ENCODE data around the gene FSHR.

FSHR gene, protein sequence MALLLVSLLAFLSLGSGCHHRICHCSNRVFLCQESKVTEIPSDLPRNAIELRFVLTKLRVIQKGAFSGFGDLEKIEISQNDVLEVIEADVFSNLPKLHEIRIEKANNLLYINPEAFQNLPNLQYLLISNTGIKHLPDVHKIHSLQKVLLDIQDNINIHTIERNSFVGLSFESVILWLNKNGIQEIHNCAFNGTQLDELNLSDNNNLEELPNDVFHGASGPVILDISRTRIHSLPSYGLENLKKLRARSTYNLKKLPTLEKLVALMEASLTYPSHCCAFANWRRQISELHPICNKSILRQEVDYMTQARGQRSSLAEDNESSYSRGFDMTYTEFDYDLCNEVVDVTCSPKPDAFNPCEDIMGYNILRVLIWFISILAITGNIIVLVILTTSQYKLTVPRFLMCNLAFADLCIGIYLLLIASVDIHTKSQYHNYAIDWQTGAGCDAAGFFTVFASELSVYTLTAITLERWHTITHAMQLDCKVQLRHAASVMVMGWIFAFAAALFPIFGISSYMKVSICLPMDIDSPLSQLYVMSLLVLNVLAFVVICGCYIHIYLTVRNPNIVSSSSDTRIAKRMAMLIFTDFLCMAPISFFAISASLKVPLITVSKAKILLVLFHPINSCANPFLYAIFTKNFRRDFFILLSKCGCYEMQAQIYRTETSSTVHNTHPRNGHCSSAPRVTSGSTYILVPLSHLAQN

DNA sequence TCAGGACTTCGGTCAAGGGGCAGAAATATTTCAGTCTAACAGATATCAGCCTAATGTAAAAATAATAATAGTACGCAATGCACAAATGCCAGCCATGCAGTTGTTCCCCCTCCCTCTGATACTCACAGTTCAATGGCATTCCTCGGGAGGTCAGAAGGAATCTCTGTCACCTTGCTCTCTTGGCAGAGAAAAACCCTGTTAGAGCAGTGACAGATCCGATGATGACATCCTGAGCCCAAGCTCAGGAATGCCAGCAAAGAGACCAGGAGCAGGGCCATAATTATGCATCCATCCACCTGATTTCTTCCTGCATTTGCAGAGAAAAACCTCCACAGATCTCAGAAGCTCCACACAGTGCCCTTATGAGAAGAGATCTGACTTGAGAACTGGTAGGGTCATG is at the start of gene FSHR:
Gene FSHR, minus strand, starts transcription at position 376 of the 400 bp plus-strand sequence. Its CDS starts 98 bp downstream, at position 278.
- DNase-seq (ENCODE audit: low read depth), result no peak

DNA sequence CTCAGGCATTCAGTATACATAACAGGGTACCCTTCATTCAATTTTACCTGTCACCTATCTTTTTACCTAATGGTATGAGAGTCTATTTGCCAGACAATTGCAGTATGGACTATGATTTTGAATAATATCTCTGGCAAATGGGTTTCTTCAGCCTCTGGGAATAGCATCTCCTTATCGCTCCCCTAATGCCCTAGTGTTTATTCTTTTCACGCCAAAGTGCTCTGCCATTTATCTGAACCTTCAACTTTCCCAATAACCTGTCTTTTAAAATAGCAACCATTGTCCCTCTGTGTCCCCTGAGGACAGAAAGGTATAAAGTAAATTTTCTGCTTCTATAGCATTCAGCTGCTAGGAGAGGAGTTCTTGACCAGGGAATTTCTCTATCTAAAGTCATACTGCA is 45.0 kb upstream of the FSHR start:
- DNase-seq (ENCODE audit: low read depth), result no peak

DNA sequence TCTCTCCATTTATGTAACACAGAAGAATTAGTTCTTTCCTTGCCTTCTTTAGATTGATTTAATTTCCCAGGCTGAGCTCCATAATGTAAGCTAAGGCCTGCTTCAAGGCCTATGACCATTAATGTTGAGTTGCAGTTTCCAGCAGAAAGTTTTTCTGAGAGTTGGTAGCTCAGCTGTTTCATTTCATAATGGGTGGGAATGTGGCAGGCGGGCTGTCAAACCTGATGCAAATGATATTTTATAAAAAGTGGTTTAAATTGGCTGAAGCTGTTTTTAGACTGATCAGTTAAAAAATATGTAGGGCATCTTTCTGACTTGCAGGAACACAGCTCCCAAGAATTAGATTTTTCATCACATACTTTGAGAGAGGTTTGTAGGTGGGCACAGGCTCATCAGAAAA is 40.4 kb upstream of the FSHR start:
- DNase-seq (ENCODE audit: low read depth), result no peak

DNA sequence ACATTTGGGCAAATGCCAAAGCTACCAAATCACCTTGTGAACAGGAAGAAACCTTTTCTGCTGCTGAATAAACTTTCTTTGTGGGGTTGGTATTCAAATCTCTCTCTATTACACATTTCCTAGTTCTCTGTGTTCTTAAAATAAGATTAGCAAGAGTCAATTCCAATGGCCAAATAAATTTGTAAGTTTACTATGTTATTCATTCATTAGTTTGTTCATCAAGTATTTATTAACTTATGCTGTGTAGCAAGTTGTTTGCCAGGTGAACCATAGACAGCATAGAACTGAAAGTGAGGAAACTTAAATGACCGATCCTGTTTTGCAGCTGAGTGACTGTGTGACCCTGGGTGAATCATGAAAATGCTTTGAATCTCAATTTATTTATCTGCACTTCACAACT is 37.7 kb upstream of the FSHR start:
- no peak for DNase-seq (ENCODE audit: low read depth)

DNA sequence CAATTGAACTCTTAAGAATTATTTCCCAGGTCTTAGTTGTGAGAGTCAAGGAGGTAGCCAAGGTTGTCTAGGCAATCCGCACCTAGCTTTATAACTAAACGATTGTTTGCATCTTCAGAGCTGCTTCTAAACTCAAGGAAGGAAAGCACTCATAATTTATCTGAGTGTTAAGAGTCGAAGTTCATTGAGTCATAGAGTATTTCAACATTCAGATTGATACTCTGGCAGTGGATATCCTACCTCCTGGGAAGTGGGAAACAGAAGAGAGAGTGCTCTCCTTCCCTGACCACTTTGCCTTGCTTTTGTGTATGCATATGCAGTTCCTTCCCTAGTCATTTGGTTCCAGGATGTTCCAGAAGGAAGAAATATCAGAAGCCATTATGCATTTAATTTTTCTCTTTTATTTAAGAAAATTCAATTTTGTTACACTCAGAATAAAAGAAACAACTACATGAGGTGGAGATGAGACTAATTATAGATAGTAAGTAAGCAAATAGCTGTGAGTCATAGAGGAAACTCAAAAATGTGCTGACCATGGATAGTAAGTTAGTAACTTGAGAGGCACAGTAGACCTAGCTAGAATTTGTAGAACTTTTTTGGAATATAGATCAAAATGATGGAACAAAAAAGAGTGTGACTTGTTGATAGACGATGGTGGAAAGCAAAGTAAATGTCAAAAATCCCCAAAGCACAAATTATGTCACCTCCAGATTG is 35.4 kb upstream of the FSHR start:
- DNase-seq (ENCODE audit: low read depth), result no peak

DNA sequence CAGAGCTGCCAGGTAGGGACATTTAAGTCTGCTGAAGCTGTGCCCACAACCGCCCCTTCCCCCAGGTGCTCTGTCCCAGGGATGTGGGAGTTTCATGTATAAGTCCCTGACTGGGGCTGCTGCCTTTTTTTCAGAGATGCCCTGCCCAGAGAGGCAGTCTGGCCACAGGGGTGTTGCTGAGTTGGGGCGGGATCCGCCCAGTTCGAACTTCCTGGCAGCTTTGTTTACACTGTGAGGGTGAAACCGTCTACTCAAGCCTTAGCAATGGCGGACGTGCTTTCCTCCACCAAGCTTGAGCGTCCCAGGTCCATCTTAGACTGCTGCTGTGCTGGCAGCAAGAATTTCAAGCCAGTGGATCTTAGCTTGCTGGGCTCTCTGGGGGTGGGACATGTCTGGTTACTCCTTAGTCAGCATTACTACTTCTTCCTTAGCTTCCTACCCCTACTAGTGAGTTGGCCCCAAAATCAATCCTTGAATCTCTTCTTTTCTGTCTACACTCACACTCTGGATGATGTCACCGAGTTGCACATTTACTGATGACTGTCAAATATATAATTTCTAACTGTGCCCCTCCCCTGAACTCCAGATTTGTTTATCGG is 31.8 kb upstream of the FSHR start:
- DNase-seq (ENCODE audit: low read depth), result no peak

DNA sequence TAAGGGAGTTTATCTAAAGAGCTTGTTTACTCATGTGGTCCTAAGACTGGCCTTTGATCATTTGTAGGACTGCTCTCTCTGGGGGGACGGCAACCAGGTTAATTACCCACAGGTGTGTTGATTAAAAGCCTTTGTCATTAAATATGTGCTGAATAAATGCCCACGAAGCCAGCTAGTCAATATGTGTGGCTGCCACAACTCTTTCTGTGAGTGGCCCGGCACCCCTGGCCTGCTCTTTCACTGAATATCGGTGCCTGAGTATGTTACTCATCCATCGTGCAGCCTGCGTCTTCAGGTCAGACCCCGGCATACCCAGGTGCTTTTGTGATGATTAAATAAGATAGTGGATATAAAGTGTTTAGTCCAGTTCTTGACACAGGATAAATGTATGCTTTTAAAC is 24.3 kb upstream of the FSHR start:
- no peak for DNase-seq (ENCODE audit: low read depth)

DNA sequence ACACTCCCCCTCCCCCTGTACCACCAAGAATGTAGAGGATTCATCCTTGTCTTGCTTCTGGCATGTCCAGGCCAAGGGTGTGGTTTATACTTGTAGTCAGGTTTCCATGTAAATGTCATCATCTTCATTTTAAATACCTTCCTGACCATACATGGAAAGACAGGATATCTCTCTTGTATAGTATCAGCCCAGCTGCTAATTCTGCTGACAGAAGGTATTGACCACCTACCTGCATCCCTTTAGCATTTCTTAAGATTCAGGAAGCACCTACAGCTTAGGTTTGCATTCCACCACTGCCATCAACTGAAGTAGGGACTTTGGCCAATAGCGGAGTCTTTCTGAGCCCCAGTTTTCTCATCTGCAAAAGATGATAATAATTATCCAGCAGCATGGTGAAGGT is 22.9 kb upstream of the FSHR start:
- no peak for DNase-seq (ENCODE audit: low read depth)

DNA sequence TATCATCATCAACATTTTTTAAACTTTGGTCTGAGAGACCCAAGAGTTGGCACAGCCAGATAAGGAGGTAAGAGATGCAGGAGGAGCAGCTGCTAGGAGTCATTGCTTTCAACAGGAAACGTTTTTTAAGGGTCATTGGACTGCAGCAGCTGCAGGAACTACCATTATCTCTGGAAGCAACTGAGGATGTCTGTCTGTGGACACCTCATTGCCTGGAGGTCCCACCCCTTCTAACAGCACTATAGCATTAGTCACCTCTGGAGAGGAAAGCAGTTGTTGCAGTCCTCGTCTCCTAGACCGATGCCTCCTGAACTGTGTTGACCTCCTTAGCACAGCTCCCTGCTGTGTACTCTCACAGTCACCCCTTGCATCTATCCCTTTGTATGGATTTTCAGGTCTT is 21.5 kb upstream of the FSHR start:
- DNase-seq (ENCODE audit: low read depth), result no peak

DNA sequence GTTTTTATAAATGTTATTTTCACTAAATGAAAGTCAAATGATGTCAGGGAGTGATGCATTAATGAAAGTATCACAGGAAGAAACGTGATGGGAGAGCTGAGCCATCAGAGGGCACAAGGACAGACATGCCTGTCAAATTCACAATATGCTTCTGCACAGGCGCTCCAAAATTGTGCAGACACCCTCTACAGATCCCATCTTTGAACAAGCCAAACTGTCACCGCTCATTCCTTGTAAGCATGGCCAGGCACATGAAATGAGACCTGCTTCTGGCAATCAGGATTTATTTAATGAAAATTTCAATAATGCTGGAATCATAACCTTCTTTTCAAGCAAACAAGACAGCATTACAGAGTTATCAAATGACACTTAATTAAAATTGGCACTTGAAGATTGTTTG is 20.4 kb upstream of the FSHR start:
- no peak for DNase-seq (ENCODE audit: low read depth)

DNA sequence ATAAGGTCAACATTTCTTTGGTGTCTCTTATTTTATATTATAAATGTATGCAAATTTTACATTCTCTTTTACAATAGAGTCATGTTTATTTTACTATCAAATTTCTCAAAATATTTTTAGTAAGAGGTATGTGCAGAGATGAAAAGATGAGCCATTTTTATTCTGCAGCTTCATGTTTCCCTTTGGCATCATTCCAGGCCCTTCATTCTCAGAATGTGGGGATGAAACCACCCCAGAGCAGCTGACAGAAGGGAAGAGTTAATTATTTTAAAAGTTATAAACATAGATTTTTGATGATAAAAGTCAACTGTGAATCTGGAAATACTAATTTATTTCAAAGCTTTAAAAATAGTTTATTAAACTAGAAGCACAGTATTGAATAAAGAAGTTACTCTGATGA is 12.8 kb upstream of the FSHR start:
- no peak for DNase-seq (ENCODE audit: low read depth)

DNA sequence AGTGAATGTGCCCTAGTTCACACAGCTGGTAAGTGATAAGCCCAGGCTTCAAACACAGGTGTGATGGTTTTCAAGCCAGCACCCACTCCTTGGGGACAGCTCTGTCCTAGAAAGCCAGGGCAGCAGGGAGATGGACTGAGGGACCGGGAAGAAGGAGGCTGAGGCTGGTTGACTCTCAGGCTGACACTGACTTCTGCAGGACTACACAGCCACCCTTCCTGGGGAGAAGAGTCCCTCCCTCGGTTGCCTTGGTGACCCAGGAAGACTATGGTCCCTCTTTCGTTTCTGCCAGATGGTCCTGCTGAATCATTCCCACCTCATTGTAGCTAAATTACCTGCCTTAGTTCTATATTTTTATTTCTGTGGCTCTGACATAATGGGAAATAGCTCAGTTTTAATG is 11.3 kb upstream of the FSHR start:
- no peak for DNase-seq (ENCODE audit: low read depth)

DNA sequence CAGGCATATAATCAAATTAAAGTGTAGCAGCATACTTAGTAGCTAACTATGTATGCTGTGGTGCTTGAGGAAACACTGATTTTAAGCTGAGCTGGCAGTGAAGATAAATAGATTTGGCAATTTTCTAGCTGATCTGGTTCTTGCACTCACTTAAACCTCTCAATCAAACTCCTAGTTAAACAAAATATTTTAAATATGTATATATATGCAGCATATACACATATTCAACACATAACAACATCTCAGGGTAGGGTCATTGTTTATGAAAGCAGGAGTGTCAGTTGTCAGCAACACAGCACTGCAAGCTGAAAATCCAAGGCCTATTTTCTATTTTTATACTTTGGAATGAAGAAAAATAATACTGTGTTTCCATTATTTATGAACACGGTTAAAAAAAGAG is 10.4 kb upstream of the FSHR start:
- DNase-seq (ENCODE audit: low read depth), result no peak

DNA sequence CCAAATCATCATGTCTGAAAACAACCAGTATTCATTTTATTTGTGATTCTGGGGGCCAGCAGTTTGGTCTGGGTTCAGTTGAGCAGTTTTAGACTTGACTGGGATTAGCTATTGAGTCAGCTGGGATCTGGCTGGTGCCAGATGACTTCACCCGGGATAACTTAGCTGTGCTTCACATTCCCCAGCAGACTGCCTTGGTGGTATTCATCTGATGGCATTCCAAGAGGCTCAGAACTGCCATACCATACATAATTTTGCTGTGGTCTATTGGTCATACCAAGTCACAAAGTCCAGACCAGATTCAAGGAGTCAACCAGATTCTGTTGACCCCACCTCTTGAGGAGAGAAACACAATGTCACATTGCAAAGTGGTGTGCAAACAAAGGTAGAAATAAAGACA is 7.8 kb upstream of the FSHR start:
- DNase-seq (ENCODE audit: low read depth), result no peak

DNA sequence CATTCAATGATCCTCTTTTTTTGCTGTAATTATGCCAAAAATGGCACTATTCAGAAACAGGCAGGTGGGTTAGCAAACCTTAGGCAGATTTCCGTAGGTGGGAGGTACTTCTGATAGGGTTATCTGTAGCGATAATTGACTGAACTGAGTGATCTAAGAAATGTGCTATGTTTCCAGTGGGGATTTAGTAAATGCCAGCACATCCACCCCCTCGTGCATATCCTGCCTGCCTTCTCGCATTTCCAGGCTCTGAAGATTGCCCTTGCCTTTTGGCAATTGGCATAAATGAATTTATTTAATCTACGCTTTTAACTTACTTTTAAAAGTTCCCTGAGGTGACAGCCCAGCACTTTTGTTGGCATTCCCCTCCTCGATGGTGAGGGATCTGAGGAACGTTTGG is 576 bp upstream of the FSHR start:
- DNase-seq (ENCODE audit: low read depth), result no peak

DNA sequence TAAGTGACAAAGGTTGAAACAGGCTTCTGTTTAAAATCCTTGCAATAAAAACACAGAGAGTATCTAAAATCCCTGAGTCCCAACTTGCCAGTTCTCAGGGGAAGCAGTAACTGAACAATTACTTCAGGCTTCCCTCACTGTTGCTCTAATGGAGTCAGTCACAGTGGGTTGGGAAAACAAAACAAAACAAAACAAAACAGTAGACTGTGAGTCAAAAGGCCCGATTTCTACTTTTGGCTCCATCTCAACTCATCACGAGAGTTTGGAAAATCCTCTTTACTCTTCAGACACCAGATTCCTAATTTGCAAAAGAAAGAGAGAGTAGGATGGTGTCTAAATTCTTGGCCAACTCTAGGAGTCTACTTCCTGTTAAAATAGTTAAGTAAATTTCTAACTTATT is 1.1 kb downstream of the FSHR start:
- no peak for DNase-seq (ENCODE audit: low read depth)

DNA sequence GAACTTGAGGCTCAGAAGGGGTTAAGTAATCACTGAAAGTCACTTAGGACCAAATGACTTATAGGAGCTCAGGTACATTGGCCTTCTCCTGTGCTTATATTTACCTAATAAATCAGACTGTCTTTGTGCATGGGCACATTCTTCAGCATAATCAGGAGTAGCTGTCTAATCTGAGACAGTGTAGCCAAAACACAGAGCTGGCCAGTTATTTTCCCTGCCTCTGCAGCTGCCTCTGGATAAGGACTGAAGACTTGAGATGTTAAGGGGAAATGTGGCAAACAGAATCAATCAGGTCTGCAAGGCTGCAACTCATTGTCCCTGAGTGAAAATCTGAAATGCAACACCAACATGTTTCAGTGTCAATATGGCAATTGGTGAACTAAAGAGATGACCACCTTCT is 1.5 kb downstream of the FSHR start:
- no peak for DNase-seq (ENCODE audit: low read depth)

DNA sequence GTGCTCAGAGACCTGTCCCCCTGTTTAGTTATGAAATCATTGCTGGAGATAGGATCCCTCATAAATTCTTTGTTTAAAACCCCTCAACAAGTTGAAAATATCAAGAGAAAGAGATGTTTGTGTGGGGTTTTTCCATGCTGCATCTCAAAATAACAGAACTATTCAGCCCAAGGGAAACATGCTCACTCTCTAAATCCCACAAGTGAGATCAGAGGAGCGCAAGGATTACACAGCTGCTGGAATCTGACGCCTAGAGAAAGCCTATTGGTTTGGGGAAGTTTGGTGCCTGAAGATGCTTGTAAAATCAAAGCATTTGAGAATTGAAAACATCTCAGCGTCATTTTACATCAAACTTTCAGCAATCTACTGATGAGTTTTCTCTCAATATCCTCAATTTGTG is 7.9 kb downstream of the FSHR start:
- no peak for DNase-seq (ENCODE audit: low read depth)

DNA sequence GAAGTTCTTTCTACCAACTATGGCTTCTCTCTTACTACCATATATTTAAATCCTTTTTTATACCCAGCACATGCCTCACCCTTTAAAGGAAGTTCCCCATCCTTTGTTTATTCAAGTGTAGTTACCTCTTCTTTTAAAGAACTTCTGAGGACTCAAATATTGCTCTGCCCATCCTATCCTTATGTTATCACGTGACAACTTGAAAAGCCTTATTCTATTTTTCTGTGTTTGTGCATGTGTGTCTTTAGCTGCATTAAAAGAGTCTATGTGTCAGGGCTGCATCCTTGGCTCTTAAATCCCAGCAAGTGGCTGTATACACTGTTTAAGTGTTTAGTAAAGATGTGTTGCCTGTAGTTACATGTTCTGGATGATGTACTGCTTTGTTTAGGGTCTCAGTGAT is 22.5 kb downstream of the FSHR start:
- no peak for DNase-seq (ENCODE audit: low read depth)

DNA sequence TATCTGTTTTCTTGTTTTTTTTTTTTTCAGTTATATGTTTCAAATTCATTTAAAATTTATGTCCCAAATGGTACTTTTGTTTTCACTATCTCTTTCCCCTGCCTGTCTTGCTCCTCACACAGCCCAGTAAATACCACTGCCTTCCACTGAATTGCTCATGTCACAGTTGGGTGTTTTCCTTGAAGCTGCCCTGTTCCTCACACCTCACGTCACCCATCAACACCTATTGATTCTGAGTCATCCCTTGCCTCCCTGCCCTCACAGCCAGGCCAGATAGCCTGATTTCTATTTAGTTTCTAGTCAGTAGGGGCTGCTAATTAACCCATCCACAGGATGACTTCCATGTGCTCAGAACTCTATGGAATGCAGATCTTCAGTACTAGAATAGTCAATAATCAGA is 25.3 kb downstream of the FSHR start:
- no peak for DNase-seq (ENCODE audit: low read depth)

DNA sequence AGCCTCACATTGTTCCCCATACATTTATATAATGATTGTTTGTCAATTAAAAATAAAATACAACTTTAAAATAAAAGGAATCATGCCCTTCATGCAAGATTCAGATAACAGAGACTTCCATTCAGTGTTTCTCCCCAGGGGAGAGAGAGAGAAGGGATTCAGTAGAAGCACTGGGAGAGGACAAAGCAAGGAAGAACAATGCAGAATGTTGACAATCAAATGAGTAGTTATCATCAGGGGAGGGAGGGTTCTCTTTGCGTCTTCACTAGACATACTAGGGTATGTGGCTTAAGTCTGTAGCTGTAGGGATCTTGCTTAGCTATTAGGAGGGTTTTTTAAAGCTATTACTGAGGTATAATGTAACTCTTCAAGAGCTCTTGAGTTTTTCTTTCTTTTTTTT is 30.7 kb downstream of the FSHR start:
- DNase-seq (ENCODE audit: low read depth), result no peak

DNA sequence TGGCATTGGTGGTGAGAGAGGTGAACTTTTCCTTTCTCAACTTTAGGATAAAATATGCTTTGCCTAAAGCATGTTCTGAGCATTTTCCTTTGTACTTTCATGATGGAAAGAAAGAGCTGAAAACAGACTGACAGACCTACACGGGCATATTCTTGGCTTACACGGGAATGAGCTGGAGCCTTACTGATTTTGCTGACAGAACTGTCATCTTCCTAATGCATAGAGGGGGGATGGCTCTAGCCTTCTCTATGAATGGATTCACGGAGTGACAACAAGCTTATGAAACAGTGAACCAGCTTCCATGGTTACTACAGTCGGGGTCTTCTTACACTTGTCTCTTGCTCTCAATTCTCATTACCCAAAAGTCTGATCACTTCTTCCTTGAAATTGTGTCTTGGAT is 32.2 kb downstream of the FSHR start:
- no peak for DNase-seq (ENCODE audit: low read depth)

DNA sequence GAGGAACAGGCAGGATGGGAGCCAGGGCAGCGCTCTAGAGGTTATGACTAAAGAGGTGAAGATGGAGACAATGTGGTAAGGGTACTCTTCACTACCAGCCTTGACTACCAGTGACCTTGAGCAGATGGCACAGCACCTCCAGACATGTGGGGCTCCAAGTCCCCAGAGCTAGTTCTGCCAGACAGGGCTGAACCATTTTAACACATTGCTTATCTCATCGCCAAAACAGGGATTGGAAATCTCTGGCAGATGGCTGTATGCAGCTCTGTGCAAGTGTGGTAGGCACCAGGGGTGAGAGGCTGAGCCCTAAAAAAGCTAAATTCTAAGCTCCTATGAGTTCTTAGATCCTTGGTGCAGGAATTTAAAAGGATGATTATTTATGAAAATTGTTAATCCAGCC is 41.3 kb downstream of the FSHR start:
- no peak for DNase-seq (ENCODE audit: low read depth)

All from stimulated activated CD8-positive, alpha-beta memory T cell treated with anti-CD3 and anti-CD28 coated beads, Interleukin-12 subunit alpha, Interleukin-12 subunit beta, amount 100 ng/mL, for 4 hours (primary cell).